HG03196 (cell line): Measurements from ENCODE around the gene ZNF330.

Source experiments
- ATAC-seq: cut with Tn5 transposase; IDR thresholded peaks from one replicate; pipeline ENCODE4 v1.9.1; 2021; ENCODE audit not compliant: unreplicated experiment

The ZNF330 gene

GRCh38 chr4:141229408-141230101 lies 8.9 kb downstream of the ZNF330 start:
- no peak for ATAC-seq

- no peak for ATAC-seq
These were observed 13.0 kb downstream of the ZNF330 start for GRCh38 chr4:141233673-141234072.

- ATAC-seq, result no peak
These were observed 17.5 kb downstream of the ZNF330 start for GRCh38 chr4:141238186-141238585.

- ATAC-seq, result no peak
These were observed 19.6 kb downstream of the ZNF330 start for GRCh38 chr4:141240259-141240658.

- ATAC-seq, result no peak
These were observed 20.0 kb downstream of the ZNF330 start for GRCh38 chr4:141240671-141241070.

GRCh38 chr4:141241986-141242385 lies 21.3 kb downstream of the ZNF330 start:
- no peak for ATAC-seq

- no peak for ATAC-seq
These were observed 23.7 kb downstream of the ZNF330 start for GRCh38 chr4:141244419-141244818.

GRCh38 chr4:141246243-141246642 lies 25.5 kb downstream of the ZNF330 start:
- ATAC-seq, result no peak

GRCh38 chr4:141246683-141247429 lies 26.2 kb downstream of the ZNF330 start:
- no peak for ATAC-seq

GRCh38 chr4:141247430-141247780 lies 26.7 kb downstream of the ZNF330 start:
- no peak for ATAC-seq

GRCh38 chr4:141248029-141248428 lies 27.3 kb downstream of the ZNF330 start:
- no peak for ATAC-seq

GRCh38 chr4:141248486-141248885 lies 27.8 kb downstream of the ZNF330 start:
- no peak for ATAC-seq

GRCh38 chr4:141254326-141254725 lies 33.6 kb downstream of the ZNF330 start:
- no peak for ATAC-seq

- no peak for ATAC-seq
These were observed 34.3 kb downstream of the ZNF330 start for GRCh38 chr4:141255016-141255415.

- ATAC-seq, result no peak
These were observed 37.9 kb downstream of the ZNF330 start for GRCh38 chr4:141258558-141258957.

GRCh38 chr4:141275834-141276233 lies 55.1 kb downstream of the ZNF330 start:
- no peak for ATAC-seq

- ATAC-seq, result no peak
These were observed 62.5 kb downstream of the ZNF330 start for GRCh38 chr4:141283152-141283551.

GRCh38 chr4:141283563-141283962 lies 62.9 kb downstream of the ZNF330 start:
- no peak for ATAC-seq
